Pulmonary artery endothelial cell (primary cell): Measurements from ENCODE around the gene SYTL3. TPM values are rescaled to one million over a fixed set of nuclear protein-coding genes. Genes with fewer than 3 reads are reported as not detected.

Source experiments
- DNase-seq: peaks from one replicate; pipeline ENCODE4 v3.0.0-alpha.2; 2011; ENCODE audit warnings: low read depth, low spot score
- total RNA-seq: library from RNA; depleted of rRNA; stranded (reverse); fragments of >200 nt; gene quantifications from 2 replicates; pipeline ENCODE4 v1.2.3, GENCODE V29; 2014

SYTL3 gene
- total RNA-seq, 1 donor from 2014 or later, result 0.92 TPM

- no peak for DNase-seq
Observed at GRCh38 chr6:158758941-158759479, 109.2 kb downstream of the SYTL3 start.

DNA sequence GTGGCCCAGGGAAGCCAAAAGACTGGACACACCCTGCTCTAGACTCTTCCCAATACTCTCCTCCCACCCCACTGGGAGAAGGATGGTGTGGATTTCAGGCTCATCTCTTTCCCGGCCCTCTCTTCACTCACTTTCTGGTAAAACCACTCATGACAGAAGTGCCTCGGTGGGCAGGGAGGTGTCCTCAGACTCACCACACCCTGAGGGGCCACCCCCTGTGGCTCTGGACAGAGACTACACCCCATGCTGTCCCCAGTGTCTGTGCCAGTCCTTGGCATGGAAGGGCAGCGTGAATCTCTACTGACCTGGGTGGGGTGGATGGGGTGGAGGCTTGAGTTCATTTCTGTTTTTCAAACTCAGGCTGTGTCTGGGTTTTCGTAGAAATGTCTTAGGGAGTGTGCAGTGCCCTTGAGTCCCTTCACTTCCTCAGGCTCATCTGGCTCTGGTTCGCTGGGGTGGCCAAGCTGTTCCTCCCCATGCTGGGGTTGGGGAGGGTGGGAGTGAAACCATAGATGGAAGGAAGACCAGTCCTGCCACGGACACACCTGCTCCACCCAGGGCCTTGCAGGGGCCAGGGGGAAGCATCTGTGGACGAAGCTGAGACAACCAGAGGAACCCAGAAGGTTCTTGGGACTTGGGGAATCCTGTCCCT, 110.2 kb downstream of the SYTL3 start:
- no peak for DNase-seq

DNA sequence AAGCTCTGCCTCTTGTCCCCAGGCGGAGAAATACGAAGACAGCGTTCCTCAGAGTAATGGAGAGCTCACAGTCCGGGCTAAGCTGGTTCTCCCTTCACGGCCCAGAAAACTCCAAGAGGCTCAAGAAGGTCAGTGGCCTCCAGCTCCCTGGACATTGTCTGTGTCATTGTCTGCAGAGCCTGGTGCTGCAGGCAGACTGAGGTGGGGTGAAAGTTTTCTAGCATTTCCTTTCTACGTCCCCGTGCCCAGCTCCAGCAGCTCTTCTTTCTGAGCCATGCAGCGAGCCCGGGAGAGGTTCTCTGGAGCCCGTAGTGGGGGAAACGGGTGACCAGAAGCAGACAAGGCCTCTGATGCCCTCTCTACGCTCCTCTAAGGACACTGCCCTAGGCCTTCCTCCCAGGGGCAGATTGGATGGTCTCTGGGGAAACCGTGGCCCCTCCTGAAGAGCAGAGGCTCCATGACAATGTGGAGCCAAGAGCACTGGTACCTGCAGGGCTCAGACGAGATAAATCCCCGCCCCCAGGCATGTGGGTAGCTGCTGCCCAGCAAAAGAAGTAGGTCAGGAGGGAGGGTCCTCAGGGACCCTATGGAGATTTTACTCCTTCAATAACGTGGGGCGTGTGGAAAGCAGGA, 110.9 kb downstream of the SYTL3 start:
- DNase-seq, result no peak

GRCh38 chr6:158761746-158762145, 111.9 kb downstream of the SYTL3 start:
- DNase-seq, result no peak

- no peak for DNase-seq
Observed at GRCh38 chr6:158762787-158763433, 113.1 kb downstream of the SYTL3 start.

GRCh38 chr6:158763434-158764182, 113.8 kb downstream of the SYTL3 start:
- no peak for DNase-seq

- DNase-seq, result no peak
Observed at GRCh38 chr6:158764183-158764849, 114.5 kb downstream of the SYTL3 start.

DNA sequence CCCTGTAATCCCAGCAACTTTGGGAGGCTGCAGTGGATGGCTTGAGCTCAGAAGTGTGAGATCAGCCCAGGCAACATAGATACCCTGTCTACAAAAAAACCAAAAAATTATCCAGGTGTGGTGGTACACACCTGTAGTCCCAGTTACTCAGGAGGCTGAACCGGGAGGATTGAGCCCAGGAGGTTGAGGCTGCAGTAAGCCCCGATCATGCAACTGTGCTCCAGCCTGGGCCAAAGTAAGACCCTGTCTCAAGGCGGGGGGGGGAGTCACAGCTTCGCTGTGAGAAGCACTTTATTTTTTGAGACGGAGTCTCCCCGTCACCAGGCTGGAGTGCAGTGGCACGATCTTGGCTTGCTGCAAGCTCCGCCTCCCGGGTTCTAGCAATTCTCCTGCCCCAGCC, 115.1 kb downstream of the SYTL3 start:
- no peak for DNase-seq

DNA sequence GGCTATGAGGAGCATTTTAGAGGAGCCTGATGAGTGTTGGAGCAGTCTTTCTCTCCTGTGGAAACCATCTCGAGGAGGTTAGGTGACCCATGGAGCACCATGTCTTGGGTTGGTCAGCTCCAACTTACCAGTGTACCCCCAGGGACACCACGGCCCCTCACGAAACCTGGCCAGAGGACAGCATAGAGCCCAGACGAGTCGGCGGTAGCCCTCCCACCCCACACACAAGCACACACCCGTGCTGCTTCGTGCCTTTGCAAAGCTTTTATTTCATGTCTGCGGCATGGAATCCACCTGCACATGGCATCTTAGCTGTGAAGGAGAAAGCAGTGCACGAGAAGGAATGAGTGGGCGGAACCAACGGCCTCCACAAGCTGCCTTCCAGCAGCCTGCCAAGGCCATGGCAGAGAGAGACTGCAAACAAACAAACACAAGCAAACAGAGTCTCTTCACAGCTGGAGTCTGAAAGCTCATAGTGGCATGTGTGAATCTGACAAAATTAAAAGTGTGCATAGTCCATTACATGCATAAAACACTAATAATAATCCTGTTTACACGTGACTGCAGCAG, 115.7 kb downstream of the SYTL3 start:
- no peak for DNase-seq

GRCh38 chr6:158766621-158767455, 117.0 kb downstream of the SYTL3 start:
- DNase-seq, result no peak

- DNase-seq, result no peak
Observed at GRCh38 chr6:158767709-158768108, 117.9 kb downstream of the SYTL3 start.

- no peak for DNase-seq
Observed at GRCh38 chr6:158768436-158768835, 118.6 kb downstream of the SYTL3 start.

- DNase-seq, result no peak
Observed at GRCh38 chr6:158769234-158769770, 119.4 kb downstream of the SYTL3 start.

GRCh38 chr6:158769771-158770432, 120.0 kb downstream of the SYTL3 start:
- DNase-seq, result no peak

DNA sequence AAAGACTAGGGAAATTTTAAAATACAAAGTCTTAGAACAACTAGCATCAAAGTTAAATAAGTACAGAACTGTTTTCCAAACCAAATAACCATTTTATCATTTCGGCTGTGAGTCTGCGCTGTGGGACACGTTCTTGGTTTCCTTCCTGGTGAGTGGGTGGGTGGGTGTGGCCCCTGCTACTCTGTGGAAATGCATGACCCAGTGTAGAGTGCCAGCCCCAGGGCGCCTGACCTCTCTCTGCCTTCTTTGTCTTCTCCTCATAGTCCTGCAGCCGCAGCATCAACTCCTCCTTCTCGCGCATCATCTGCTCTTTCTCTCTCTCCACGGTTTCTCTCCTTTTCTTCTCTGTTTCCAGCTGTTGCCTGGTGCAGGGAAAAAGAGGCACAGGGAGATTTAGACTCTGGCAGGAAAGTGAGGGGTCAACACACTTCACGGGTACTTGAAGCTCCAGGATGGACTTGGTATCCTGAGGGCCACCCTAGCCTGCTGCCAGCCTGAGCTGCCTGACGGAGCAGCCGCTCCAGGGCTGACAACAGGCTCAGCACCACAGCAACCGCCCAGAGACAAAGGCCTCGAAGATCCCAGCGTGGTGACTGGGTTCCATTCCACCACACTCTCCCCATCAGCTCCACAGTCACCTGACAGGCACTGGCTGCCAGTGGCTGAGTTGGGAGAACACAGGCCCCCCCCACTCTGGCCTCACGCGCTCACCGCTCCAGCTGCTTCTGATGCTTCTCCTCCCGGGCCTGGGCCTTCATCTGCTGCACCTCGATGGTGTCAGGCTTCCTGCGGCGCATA, 120.9 kb downstream of the SYTL3 start:
- no peak for DNase-seq

GRCh38 chr6:158771399-158772152, 121.7 kb downstream of the SYTL3 start:
- DNase-seq, result no peak

DNA sequence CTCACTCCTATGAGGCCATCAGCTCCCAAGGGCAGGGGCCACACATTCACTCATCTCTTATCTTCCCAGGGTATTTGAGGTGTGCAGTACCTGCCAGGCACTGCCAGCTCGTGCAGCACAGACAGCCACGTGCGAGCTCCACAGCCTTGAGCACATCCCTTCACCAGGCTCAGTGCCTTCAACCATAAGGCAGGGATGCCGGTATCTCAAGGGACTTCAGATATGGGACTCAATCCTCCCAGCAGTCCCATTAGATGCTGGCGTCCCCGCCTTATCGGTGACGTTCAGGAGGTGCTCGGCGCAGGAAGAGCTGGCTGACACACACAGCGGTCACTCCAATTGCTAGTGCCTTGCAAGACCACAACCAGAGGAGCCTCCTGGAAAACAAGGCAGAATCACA, 122.3 kb downstream of the SYTL3 start:
- DNase-seq, result no peak
